ENCODE data around the gene KRIT1.
"Not testable (repeated sequence)": the region's sequence is repeated elsewhere in the genome, so short reads cannot be mapped to it uniquely, and the experiment has no call there.

The KRIT1 gene

GRCh38 chr7:92260248-92260781, 14.6 kb upstream of the KRIT1 start:
- no peak for DNase-seq (ENCODE audit: low spot score)
- TF ChIP-seq, protein P1, sequence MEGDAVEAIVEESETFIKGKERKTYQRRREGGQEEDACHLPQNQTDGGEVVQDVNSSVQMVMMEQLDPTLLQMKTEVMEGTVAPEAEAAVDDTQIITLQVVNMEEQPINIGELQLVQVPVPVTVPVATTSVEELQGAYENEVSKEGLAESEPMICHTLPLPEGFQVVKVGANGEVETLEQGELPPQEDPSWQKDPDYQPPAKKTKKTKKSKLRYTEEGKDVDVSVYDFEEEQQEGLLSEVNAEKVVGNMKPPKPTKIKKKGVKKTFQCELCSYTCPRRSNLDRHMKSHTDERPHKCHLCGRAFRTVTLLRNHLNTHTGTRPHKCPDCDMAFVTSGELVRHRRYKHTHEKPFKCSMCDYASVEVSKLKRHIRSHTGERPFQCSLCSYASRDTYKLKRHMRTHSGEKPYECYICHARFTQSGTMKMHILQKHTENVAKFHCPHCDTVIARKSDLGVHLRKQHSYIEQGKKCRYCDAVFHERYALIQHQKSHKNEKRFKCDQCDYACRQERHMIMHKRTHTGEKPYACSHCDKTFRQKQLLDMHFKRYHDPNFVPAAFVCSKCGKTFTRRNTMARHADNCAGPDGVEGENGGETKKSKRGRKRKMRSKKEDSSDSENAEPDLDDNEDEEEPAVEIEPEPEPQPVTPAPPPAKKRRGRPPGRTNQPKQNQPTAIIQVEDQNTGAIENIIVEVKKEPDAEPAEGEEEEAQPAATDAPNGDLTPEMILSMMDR (IDR thresholded peaks at IDR 0.05; ENCODE audit: extremely low read depth, missing control alignments), result no peak

GRCh38 chr7:92259610-92260247, 14.0 kb upstream of the KRIT1 start:
- no peak for DNase-seq (ENCODE audit: low spot score)
- TF ChIP-seq, protein P1 (IDR thresholded peaks at IDR 0.05; ENCODE audit: extremely low read depth, missing control alignments), result no peak

GRCh38 chr7:92259062-92259461, 13.3 kb upstream of the KRIT1 start:
- TF ChIP-seq, protein P1 (IDR thresholded peaks at IDR 0.05; ENCODE audit: extremely low read depth, missing control alignments), result no peak
- DNase-seq (ENCODE audit: low spot score), result no peak

- DNase-seq (ENCODE audit: low spot score), result no peak
- TF ChIP-seq, protein P1 (IDR thresholded peaks at IDR 0.05; ENCODE audit: extremely low read depth, missing control alignments), result no peak
Observed at GRCh38 chr7:92255308-92255707, 9.6 kb upstream of the KRIT1 start.

DNA sequence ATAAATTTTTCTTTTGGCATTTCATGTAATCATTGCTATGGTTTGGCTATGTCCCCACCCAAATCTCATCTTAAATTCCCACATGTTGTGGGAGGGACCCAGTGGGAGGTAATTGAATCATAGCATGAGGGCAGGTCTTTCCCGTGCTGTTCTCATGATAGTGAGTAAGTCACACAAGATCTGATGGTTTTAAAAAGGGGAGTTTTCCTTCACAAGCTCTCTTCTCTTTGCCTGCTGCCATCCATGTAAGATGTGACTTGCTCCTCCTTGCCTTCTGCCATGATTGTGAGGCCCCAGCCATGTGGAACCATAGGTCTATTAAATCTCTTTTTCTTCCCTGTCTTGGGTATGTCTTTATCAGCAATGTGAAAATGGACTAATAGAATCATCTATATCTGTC, 9.1 kb upstream of the KRIT1 start:
- DNase-seq (ENCODE audit: low spot score), result not testable (repeated sequence)

GRCh38 chr7:92253251-92253650, 7.5 kb upstream of the KRIT1 start:
- TF ChIP-seq, protein P1 (IDR thresholded peaks at IDR 0.05; ENCODE audit: extremely low read depth, missing control alignments), result no peak
- DNase-seq (ENCODE audit: low spot score), result no peak

- TF ChIP-seq, protein P1 (IDR thresholded peaks at IDR 0.05; ENCODE audit: extremely low read depth, missing control alignments), result no peak
- no peak for DNase-seq (ENCODE audit: low spot score)
Observed at GRCh38 chr7:92251181-92251580, 5.5 kb upstream of the KRIT1 start.

GRCh38 chr7:92250603-92251002, 4.9 kb upstream of the KRIT1 start:
- TF ChIP-seq, protein P1 (IDR thresholded peaks at IDR 0.05; ENCODE audit: extremely low read depth, missing control alignments), result no peak
- no peak for DNase-seq (ENCODE audit: low spot score)
